K562 (cell line): ENCODE measurements around the gene LMBR1. TPM values are rescaled to one million over a fixed set of nuclear protein-coding genes. Genes with fewer than 3 reads are reported as not detected.

Experiments
- ATAC-seq: fragments of 200-7000 bp; cut with Tn5 transposase; 3 replicates; pipeline ENCODE4 v1.9.1; 2020; ENCODE audit warnings: moderate library complexity
- BruUV-seq: library from RNA; stranded (reverse); fragments of 400-500 nt; replicated peaks from 2 replicates; lab custom pipeline; 2021; lab: Mats Ljungman, UMichigan
- CTCF ChIA-PET: fragments of 300-600 bp; formaldehyde crosslinking; extraction: SDS; loops from one replicate; lab custom pipeline; 2021; ENCODE audit warnings: low intra/inter-chr PET ratio; lab: Yijun Ruan, JAX
- POLR2A ChIA-PET: fragments of 300-600, 350-650 bp; sonication (Branson Sonifier 250); formaldehyde crosslinking; extraction: SDS; loops from one replicate; lab custom pipeline; 2021; ENCODE audit warnings: antibody characterized with exemption, inconsistent platforms; lab: Yijun Ruan, JAX
- DNase-seq, 4 experiments: peaks; one replicate each; pipeline versions ENCODE4 v3.0.0 to v3.0.0-alpha.2; 2011 to 2018; ENCODE audit warnings: low spot score in 3 of 4, mixed read lengths in 3 of 4; ENCODE audit errors: extremely low read depth in 1 of 4
- FAIRE-seq: peaks from 2 replicates; lab custom pipeline; 2011; peaks lifted over from hg19 to GRCh38; lab: Jason Lieb, UNC
- H2AFZ ChIP-seq: 2 replicates; pipeline ENCODE4 v1.6.0; 2011; ENCODE audit warnings: low read depth, low read length, control low read depth, inconsistent platforms
- H3K27ac ChIP-seq: fragments of 200-600 bp; 3 replicates; pipeline ENCODE4 v1.8.0; 2011; ENCODE audit warnings: low read depth, mild to moderate bottlenecking, control low read depth, inconsistent platforms, low read length, moderate library complexity, mixed read lengths; ENCODE audit errors: extremely low read depth
- H3K27me3 ChIP-seq, 2 experiments: fragments of 300-600 bp in 1 of 2; 2 replicates in 1 of 2; 3 replicates in 1 of 2; pipeline versions ENCODE4 v1.6.0 to v1.8.0; 2011; ENCODE audit warnings: inconsistent platforms in 2 of 2, low read length in 2 of 2, mild to moderate bottlenecking in 1 of 2, mixed read lengths in 1 of 2, moderate library complexity in 1 of 2; ENCODE audit not compliant: control insufficient read depth in 2 of 2, insufficient read depth in 2 of 2
- H3K36me3 ChIP-seq: fragments of 300-600 bp; 3 replicates; pipeline ENCODE4 v1.8.0; 2011; ENCODE audit warnings: mild to moderate bottlenecking, low read length, inconsistent platforms; ENCODE audit not compliant: control insufficient read depth, insufficient read depth
- H3K4me1 ChIP-seq, 2 experiments: fragments of 200-600 bp in 1 of 2; replicated peaks in 1 of 2; 2 replicates in 1 of 2; 3 replicates in 1 of 2; pipeline versions ENCODE4 v1.5.1 to v1.8.0; 2011; ENCODE audit warnings: inconsistent platforms in 2 of 2, low read length in 2 of 2, mild to moderate bottlenecking in 1 of 2, mixed read lengths in 1 of 2, moderate library complexity in 1 of 2; ENCODE audit not compliant: control insufficient read depth in 2 of 2, insufficient read depth in 2 of 2
- H3K4me2 ChIP-seq: 2 replicates; pipeline ENCODE4 v1.6.1; 2011; ENCODE audit warnings: low read length, control low read depth, inconsistent platforms, mixed read lengths; ENCODE audit not compliant: insufficient read depth
- H3K4me3 ChIP-seq: fragments of 200-600 bp; sonication (generic), shearing (Covaris generic); 2 replicates; pipeline ENCODE4 v1.5.1; 2016; ENCODE audit warnings: control low read depth, inconsistent platforms
- H3K79me2 ChIP-seq: fragments of 200-600 bp; 3 replicates; pipeline ENCODE4 v1.8.0; 2011; ENCODE audit warnings: low read length, inconsistent platforms; ENCODE audit not compliant: control insufficient read depth, insufficient read depth
- H3K9ac ChIP-seq, 2 experiments: 2 replicates each; pipeline versions ENCODE4 v1.6.0 to v1.6.1; 2011; ENCODE audit warnings: low read depth in 2 of 2, low read length in 2 of 2, control low read depth in 1 of 2, inconsistent platforms in 1 of 2, mild to moderate bottlenecking in 1 of 2, mixed read lengths in 1 of 2; ENCODE audit not compliant: insufficient read depth in 1 of 2
- H3K9me1 ChIP-seq: one replicate; pipeline ENCODE4 v1.6.0; 2011; ENCODE audit warnings: inconsistent platforms, mild to moderate bottlenecking, low read length, moderate library complexity; ENCODE audit not compliant: control insufficient read depth, insufficient read depth
- H3K9me3 ChIP-seq: replicated peaks from 2 replicates; pipeline ENCODE4 v1.5.1; 2011; ENCODE audit warnings: low read depth, low read length, inconsistent platforms; ENCODE audit not compliant: control insufficient read depth, insufficient read depth
- H4K20me1 ChIP-seq: replicated peaks from 2 replicates; pipeline ENCODE4 v1.6.1; 2011; ENCODE audit warnings: low read length, inconsistent platforms, mixed read lengths; ENCODE audit not compliant: control insufficient read depth, insufficient read depth
- HDAC1 ChIP-seq, 2 experiments: fragments of 450-650 bp; IDR thresholded peaks; 2 replicates each; pipeline ENCODE4 v1.6.1; 2016 to 2017; ENCODE audit warnings: inconsistent platforms in 1 of 2, mild to moderate bottlenecking in 1 of 2, moderate library complexity in 1 of 2
- HDAC2 ChIP-seq: fragments of 450-650 bp; IDR thresholded peaks from 2 replicates; pipeline ENCODE4 v1.6.1; 2016; ENCODE audit warnings: mild to moderate bottlenecking
- KAT2B ChIP-seq: IDR thresholded peaks from one replicate; pipeline ENCODE4 v1.6.1; 2012; ENCODE audit warnings: low read depth, mild to moderate bottlenecking, control low read depth, inconsistent platforms, low read length, moderate library complexity
- MCM5 ChIP-seq: fragments of 450-650 bp; IDR thresholded peaks from 2 replicates; pipeline ENCODE4 v1.6.1; 2016; ENCODE audit warnings: low read depth
- PCBP2 ChIP-seq: fragments of 200-400 bp; formaldehyde crosslinking; IDR thresholded peaks from 2 replicates; pipeline ENCODE4 v1.6.1; 2018; ENCODE audit warnings: low read length, low read depth, mild to moderate bottlenecking, moderate library complexity; ENCODE audit not compliant: poor library complexity, severe bottlenecking
- POLR2A ChIP-seq: fragments of 450-650 bp; conservative IDR thresholded peaks from 2 replicates; pipeline ENCODE4 v1.6.1; 2016
- RBM34 ChIP-seq: fragments of 200-400 bp; formaldehyde crosslinking; IDR thresholded peaks from 2 replicates; pipeline ENCODE4 v1.6.1; 2018; ENCODE audit warnings: low read length, borderline replicate concordance; ENCODE audit not compliant: insufficient read depth
- TRIM24 ChIP-seq, 2 experiments: fragments of 450-650 bp; IDR thresholded peaks; 2 replicates each; pipeline ENCODE4 v1.6.1; 2016
- ZNF583 ChIP-seq: fragments of 250-450 bp; sonication (Bioruptor Pico); IDR thresholded peaks from 2 replicates; pipeline ENCODE4 v1.4.0; 2020
- ZNF79 ChIP-seq: fragments of 250-450 bp; sonication (Bioruptor Pico); IDR thresholded peaks from 2 replicates; pipeline ENCODE4 v1.4.0; 2020; ENCODE audit warnings: low read depth, mild to moderate bottlenecking, moderate library complexity
- WGBS: fragments of 100-300 bp; shearing (Covaris generic); methylation state at CpG from one replicate; pipeline ENCODE4 v1.1.6; 2016; ENCODE audit warnings: low coverage, mixed read lengths; ENCODE audit not compliant: insufficient coverage; ENCODE audit errors: missing lambda C conversion rate; 5-methylcytosine and 5-hydroxymethylcytosine counted together
- in situ Hi-C: fragments of 300-500 bp; cut with MboI; formaldehyde crosslinking; loops from 4 replicates; pipeline ENCODE4 v1.15.0; 2018; ENCODE audit warnings: inconsistent platforms, mixed read lengths
- intact Hi-C: fragments of 100-400 bp; cut with micrococcal nuclease; formaldehyde crosslinking; loops from 2 replicates; pipeline ENCODE4 v1.14.2; 2022
- polyA plus RNA-seq, 8 experiments: library from polyadenylated mRNA; depleted of rRNA in 4 of 8; stranded (reverse) in 5 of 8; unstranded in 3 of 8; fragments of >200 nt; fragmentation: Nextera tagmentation in 2 of 8; fragmentation: Illumina TruSeq in 1 of 8; extraction: Ambion mirVana in 2 of 8; extraction: Trizol in 1 of 8; gene quantifications; 2 replicates each; pipeline versions ENCODE4 v1.2.1 to v1.2.3, GENCODE V29; 2011 to 2014; ENCODE audit warnings: inconsistent platforms in 1 of 8, missing spikeins in 1 of 8
- total RNA-seq, 7 experiments: library from RNA; depleted of rRNA in 6 of 7; stranded (reverse); fragments of >200 nt in 6 of 7; fragmentation: Illumina TruSeq in 2 of 7; extraction: Trizol in 2 of 7; gene quantifications; 2 replicates each; pipeline versions ENCODE4 v1.2.1 to v1.2.3, GENCODE V29; 2011 to 2021; ENCODE audit warnings: low replicate concordance in 1 of 7
- TF ChIP-seq, protein P1 (sequence below), 2 experiments: IDR thresholded peaks; 2 replicates each; pipeline ENCODE4 v1.6.1; 2011; ENCODE audit warnings: borderline replicate concordance in 1 of 2, control low read depth in 1 of 2, low read depth in 1 of 2, low read length in 1 of 2, mild to moderate bottlenecking in 1 of 2, mixed read lengths in 1 of 2, moderate library complexity in 1 of 2; ENCODE audit not compliant: insufficient read depth in 1 of 2, insufficient read length in 1 of 2, poor library complexity in 1 of 2, severe bottlenecking in 1 of 2; ENCODE audit errors: extremely low read depth in 1 of 2

LMBR1 gene
- total and polyA plus RNA-seq, 9 of the 15 experiments (the other 6 are each of a cell fraction or from before 2014, with no cell fraction given) = 7.7 to 90.0 (median 59.9) TPM

DNA sequence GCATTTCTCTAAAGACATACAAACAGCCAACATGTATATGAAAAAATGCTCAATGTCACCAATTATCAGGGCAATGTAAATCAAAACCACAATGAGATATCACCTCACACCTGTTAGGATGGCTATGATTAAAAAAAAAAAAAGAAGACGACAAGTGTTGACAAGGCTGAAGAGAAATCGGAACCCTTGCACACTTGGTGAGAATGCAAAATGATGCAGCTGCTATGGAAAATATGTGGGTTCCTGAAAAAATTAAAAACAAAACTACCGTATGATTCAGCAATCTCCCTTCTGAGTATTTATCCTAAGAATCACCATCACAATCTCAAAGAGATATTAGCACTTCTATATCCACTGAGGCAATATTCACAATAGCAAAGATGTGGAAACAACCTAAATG lies 11.3 kb downstream of the LMBR1 start:
- ATAC-seq (no peak), DNase-seq (no peak), FAIRE-seq (no peak)
- Histone ChIP-seq H3K9me3 (no peaks in the 10 kb centered on the region; the same call in 1 of the 2 replicates), H3K4me3 (no peak overlapping the region), H3K27me3 (no peaks in the 10 kb centered on the region), H3K9me1 (no peaks in the 10 kb centered on the region), H3K36me3 (peaks cover 20% of the 10 kb centered on the region), H3K9ac (no peak overlapping the region), H2AFZ (no peak overlapping the region), H3K4me2 (no peak overlapping the region), H3K79me2 (peaks cover 93% of the 10 kb centered on the region), H3K27ac (no peak overlapping the region), H4K20me1 (peaks cover 5% of the 10 kb centered on the region; the same call in 1 of the 2 replicates), H3K4me1 (peaks cover 7 to 8% of the 10 kb centered on the region in 2 experiments; a peak in 4 of 5 replicates)
- intact Hi-C loops = no loop called here
- in situ Hi-C loops = no loop called here
- TF ChIP-seq ZNF583 (CRISPR knock-in tag) (no peak), HDAC2 (no peak), RBM34 (no peak), PCBP2 (no peak), KAT2B (no peak), TRIM24 (IDR thresholded peaks at IDR 0.05) (no peak), POLR2A (no peak), HDAC1 (IDR thresholded peaks at IDR 0.05) (no peak), MCM5 (no peak), ZNF79 (no peak)
- TF ChIP-seq, protein P1, sequence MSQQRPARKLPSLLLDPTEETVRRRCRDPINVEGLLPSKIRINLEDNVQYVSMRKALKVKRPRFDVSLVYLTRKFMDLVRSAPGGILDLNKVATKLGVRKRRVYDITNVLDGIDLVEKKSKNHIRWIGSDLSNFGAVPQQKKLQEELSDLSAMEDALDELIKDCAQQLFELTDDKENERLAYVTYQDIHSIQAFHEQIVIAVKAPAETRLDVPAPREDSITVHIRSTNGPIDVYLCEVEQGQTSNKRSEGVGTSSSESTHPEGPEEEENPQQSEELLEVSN (IDR thresholded peaks at IDR 0.05; ENCODE audit: borderline replicate concordance in 1 of 2, extremely low read depth in 1 of 2, insufficient read depth in 1 of 2, insufficient read length in 1 of 2, low read depth in 1 of 2, low read length in 1 of 2, poor library complexity in 1 of 2, severe bottlenecking in 1 of 2) = no peak
- 71% methylated on average over 3 of the region's 3 CpGs for WGBS
- ChIA-PET POLR2A (interaction anchor here (1.0 kb wide), 1 partner anchor 39 kb away, joined by 4 read pairs; no protein-coding TSS in a partner anchor), CTCF (no interaction called here)
- BruUV-seq = no TSS peak
